Epithelial cell of prostate (primary cell): ENCODE results near the gene ARHGAP26.

Source experiments
- DNase-seq: peaks from one replicate; pipeline ENCODE4 v3.0.0-alpha.2; 2011; ENCODE audit warnings: low read depth, low spot score
- H3K27ac ChIP-seq: fragments of 450-650 bp; 2 replicates; pipeline ENCODE4 v1.5.1; 2017; ENCODE audit warnings: mild to moderate bottlenecking

ARHGAP26 gene

DNA sequence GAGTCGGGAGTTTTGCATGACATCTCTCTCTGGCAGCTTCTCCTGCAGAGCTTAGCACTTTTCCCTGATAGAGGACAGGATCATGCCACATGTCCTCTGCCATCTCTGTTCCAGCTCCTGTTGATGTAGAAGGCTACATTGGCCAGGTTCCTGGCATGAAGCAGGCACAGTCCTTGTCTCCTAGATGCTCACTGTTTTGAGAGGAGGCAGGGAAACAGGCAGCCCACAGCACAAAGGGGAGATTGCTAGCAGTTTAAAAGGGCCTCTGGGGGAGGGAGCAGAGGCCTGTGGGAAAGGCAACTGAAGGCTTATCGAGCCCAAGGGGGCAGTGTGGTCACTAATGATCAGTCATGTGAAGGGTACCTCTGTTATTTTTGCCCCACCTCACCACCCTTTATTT is 10.7 kb downstream of the ARHGAP26 start:
- DNase-seq: no peak
- H3K27ac ChIP-seq: no peak overlapping the region

DNA sequence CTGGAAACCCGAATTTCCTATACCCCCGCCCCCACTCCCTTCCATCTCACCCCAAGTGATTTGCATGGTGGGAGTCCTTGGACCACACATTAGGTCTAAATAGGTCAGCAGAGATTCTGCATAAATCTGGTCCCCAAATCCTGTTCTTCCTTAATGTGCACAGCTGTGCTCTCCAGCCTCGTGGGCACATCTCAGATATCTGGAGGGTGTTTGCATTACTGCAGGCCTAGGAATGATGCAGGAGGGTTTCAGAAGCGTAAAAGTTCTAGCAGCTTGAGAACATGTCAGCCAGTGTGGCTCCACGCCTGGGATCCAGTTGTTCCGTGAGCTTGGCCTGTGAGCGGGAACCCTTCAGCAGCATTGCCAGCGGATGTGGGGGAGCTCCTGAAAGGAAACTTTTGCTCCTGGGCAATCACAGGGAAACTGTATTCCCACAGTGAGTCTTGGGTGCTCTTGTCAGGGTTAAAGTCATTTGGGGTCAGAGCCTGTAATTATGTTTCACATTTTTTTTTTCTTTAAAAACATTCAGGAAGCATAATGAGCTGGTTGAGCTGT is 12.9 kb downstream of the ARHGAP26 start:
- no peak for DNase-seq
- H3K27ac ChIP-seq: no peak overlapping the region

DNA sequence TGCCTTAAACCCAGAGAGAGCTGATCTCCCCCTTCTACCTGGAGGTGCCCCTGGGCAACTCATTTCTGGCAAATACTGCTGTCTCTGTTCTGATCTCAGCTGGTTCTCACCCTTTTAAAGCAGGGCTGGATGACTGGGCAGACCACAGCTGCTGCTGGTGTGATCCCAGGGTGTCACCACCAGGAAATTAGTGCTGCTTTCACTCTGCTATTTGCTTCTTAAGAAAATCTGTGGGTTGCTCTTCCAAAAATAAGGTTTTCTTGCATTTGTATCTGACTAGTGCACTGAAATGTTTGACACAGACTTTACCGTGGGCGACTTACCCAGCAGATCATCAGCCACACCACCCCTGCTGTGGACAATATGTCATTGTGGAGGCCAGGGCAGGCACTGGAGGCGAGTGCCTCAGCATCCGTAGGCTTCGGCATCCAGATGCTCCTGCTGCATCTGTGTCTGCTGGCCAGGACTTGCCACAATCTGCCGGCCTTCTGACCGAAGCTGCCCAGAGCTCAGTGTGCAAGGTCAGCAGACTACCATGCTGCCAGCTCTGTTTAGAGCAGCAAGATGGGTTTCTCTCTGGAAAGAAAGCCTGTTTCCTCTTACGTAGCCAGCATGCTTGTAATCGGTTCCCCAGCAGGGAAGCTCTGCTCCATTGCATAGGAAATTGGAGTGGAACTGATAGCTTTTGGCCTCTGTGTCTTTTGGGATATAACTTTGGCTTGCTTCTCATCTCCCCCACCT is 13.6 kb downstream of the ARHGAP26 start:
- no peak for DNase-seq
- H3K27ac ChIP-seq: no peak overlapping the region

DNA sequence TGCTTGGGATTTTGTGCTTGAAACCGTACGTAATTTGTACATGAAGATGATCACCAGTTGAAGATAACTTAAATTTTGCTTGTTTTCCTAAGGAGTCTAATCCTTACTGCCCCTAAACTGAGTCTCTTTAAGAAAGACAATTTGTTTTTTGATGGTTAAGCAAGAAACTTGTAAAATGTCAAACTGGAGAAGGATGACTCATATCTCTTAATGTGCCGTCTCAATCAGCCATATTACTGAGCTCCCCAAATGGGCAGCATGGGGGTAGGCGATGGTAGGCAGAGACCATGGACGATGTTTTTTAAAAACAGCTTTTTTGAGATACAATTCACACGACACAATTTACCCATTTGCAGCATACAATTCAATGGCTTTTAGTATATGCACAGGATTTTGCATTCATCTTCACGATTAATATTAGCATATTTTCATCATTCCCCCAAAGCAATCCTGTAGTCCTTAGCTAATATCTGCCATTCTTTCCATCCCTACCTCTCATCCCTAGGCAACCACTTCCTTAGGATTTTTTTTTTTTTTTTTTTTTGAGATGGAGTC is 14.3 kb downstream of the ARHGAP26 start:
- DNase-seq: no peak
- H3K27ac ChIP-seq: no peak overlapping the region

DNA sequence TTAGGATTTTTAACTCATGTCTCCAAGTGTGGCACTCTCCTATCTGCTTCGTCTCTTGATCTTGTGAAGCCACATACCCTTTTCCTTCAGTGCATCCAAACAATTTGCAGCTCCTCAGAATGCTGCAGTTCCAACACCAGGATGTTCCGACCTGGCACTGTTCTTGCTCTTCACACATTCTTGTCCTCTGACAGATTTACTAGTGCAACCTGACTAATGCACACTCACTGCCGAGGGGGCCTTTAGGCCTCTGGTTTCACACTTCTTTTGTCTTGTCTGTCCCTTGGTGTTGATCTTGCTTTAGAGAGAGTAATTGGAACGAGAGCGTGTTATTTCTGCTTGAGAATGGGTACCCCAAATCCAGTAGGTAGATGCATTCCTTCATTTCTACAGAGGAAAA is 15.0 kb downstream of the ARHGAP26 start:
- H3K27ac ChIP-seq: no peak overlapping the region
- DNase-seq: no peak

DNA sequence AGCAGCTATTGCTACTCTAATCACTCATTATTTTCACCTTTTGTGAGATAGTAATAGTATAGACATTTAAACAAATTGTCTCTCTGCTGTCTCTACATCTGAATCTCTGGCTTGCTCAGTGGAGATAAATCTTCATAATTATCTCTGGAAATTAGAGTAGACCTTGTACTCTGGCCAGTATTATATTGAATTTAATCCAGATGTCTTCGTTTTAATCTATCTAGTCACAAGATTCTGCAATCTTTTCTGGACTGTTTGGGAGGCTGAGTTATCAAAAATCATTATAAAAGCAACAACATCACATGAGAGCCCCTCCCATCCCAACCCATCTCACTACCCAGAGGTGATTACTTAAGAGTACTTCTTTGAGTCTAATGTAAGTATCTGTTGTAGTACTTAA is 19.0 kb downstream of the ARHGAP26 start:
- DNase-seq: no peak
- no peak overlapping the region for H3K27ac ChIP-seq

DNA sequence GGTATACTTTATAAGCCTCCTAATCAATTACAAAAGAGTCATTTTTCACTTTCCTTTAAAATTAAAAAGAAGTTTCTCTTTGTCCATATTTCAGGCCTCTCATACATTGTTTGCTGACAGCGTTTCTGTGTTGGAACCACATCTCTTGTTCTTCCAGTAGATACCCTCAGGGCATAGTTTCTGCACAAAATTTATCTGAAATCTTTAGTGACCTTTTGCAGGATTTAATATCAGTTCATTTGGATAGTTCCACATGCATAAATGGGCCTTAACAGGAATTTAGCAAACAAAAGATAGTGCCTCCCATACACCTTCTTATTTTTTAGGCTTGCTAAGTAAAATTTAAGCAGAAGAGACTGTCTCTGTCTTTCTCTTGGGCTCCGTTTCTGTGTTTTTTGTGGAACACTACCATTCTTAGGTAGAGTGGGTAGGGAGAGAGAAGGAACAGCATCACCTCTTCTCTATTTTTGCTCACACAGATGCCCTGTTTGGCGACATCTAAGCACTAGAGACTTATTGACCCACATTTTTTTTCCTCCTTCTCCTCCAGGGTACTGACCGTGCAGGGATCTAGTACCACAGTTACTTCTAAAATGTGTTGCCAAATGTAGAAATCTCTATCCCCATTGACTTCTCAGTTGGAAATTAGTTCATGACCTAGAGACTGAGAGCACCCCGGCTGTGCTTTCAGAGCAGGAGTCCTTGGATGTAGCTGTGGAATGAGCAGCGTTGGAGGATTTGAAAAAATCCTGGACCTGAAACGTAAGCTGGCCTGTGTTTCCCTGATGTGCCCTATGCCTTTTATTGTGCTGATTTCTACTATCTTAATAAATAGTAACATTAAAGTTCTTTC is 22.1 kb downstream of the ARHGAP26 start:
- no peak for DNase-seq
- no peak overlapping the region for H3K27ac ChIP-seq

DNA sequence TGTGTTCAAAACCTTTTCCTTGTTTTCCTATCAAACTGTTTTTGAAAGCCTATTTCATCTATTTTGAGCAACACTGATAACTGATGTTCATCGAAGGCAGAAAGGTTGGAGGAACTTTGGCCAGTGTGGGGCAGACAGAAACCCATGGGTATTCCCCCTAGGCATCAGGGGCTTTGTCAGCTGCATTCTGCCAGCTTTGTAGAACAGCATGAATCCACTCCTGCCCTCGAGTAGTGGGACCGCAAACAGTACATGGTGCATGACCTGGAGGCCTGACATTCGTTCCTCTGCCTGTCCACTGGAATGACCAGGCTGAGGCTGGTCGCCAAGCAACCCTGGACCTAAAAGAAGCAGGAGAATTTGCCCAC is 22.7 kb downstream of the ARHGAP26 start:
- DNase-seq: no peak
- no peak overlapping the region for H3K27ac ChIP-seq

DNA sequence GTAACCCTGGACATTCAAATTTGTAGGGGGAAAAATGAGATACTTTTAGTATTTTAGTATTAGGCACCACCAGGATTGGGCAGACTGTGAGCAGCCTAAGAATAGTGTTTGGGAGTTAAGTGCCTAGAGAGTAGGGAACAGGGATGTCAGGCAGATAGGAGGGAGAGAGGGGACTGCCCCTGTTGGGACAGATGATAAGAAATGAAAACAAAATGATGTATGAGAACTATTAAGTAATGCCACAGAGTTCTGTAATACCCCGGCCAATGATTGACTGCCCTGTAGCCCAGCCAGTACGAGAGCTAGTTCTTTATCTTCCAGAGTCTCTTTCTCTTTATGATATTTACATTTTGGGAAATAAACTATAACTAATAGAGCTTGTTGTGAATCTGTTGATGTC is 24.4 kb downstream of the ARHGAP26 start:
- DNase-seq: no peak
- no peak overlapping the region for H3K27ac ChIP-seq

DNA sequence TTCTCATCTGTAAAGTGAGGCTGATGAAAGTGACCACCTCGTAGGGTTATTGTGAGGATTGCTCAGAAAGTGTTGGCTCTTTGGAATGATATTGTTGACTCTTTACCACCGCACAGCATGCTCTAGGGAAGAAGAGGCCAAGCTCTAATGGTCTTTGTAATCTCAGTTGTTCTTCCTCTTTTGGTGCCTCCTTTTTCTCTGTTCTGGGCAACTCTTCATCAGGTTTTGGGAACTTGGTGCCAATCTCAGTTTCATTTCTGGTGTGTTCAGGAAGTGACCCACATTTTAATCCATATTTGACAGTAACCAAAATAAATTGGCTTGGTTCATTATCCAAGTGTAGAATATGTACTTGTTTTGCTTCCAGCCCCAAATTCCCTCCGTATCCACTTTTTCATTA is 25.1 kb downstream of the ARHGAP26 start:
- DNase-seq: no peak
- H3K27ac ChIP-seq: no peak overlapping the region

DNA sequence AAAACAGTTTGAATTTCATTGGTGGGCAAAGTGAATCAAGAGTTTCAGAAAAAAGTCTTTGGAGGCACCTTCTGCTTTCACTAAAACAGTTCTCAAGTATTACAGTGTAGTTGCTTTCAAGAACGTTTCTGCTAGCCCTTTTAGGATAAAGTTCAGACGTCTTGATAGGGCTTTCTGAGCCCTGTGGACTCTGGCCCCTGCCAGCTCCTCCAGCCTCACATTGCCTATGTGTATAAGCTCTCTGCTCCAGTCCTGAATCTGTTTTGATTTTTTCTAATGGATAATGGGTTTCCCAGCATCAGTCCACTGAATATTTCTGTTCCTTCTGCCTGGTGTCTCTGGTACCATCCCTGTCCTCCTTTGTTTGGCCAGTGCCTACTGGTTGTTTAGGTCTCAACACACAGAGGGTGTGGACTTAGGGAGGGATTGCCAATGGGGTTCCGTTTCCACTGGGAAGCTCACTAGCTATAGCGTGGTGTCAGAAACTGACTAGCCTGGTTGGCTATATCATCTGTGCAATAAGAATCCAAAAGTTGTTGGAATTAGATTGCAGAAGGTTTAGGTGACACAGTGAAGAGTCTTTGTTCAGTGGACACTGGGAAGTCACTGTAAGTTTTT is 26.4 kb downstream of the ARHGAP26 start:
- no peak for DNase-seq
- H3K27ac ChIP-seq: no peak overlapping the region

DNA sequence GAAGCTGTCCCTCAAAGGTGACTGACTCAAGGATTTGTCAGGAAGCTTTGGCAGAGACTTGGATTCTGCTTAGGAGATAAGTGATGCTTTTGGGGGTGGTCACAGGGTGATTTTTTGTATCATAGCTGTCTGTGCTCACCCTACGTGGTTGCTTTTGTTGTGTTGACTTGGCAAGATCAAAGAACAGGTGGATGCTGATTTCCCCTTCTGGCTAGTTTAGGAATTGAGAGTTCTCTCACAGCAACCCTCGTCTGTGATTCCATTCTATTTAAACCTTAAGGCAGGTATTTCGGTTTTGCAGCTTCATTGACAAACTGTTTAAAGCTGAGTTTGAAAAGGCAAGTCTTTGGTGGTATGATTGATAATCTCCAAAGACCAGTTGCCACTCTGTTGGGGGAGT is 27.2 kb downstream of the ARHGAP26 start:
- no peak for DNase-seq
- no peak overlapping the region for H3K27ac ChIP-seq

DNA sequence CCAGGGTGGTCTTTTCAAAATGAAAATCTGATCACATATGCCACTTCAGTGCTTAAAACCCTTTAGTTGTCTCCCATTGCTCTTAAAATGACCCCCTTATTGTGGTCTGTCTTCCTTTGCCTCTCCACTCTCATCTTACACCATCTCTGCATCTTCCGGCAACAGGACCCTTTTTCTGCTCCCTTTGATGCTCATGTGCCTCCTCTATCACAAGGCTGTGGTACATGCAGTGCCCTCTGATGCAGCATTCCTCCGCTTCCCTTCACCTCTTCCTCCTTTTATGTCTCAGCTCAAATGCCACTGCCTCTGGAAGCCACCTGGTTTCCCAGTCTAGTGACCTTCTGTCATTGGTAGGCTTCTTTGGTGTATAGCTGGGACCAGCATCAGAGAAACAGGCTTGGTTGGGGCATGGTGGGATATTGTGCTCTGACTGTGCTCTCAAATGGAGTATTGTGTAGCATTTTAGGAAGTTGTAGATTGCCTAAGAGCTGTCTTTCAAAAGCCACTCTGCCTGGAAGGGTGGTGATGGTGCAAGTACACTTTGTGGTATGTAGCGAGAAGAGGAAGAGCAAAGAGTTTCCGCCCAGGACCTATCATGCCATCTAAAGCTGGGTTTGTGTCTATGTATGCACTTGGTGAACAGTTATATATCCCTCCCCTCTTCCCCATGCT is 28.1 kb downstream of the ARHGAP26 start:
- no peak overlapping the region for H3K27ac ChIP-seq

DNA sequence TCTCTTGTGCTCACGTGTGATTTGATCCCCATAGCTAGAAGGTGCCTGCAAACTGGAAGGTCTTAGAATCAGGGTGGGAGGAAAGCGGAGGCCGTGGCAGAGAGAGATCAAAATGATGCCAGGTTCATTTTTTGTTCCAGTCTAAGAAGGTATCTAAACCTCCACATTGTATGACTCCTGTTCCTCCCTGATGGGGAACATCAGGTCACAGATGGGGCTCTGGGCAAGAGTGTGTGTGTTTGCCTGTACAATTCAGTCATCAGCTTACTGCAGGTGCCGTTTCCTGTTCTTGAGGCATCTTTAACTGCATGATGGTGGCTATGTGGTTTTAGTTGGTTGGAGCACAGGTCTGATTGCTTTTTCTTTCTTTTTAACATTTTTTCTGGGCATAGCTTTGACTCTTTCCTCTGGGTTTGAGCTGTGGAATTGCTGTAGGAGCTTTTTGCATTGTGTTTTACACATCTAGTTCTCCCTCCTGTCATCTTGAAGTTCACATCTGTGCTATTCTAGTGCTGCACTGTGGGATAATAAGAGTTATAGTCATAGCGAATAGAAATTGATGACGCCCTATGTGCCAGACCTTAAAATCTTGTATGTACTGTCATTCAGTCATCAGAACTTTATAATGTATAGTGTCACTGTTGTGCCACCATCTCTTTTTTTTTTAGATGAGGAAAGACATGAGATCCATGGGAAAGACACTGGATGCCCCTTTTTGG is 30.8 kb downstream of the ARHGAP26 start:
- no peak overlapping the region for H3K27ac ChIP-seq

More for the DNA sequence above, 28.1 kb downstream of the ARHGAP26 start:
- no peak for DNase-seq

DNA sequence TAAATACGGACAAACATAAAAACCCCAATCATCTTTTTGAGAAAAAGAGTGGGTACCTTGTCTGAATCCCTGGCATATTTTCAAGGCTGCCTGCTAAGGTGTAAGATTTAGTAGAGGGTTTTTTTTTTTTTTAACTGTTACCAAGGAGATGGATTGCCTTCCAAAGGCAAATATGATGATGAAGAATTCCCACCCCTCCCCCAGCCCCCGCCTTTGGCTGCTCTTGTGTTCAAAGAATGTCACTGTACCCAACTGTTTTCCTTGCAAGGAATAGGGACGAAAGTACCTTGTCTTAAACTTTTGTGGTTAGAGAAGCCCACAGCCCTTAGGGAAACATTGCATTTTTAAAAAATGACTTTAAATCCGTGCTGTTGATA is 31.3 kb downstream of the ARHGAP26 start:
- no peak for DNase-seq
- no peak overlapping the region for H3K27ac ChIP-seq

More for the DNA sequence above, 30.8 kb downstream of the ARHGAP26 start:
- no peak for DNase-seq

DNA sequence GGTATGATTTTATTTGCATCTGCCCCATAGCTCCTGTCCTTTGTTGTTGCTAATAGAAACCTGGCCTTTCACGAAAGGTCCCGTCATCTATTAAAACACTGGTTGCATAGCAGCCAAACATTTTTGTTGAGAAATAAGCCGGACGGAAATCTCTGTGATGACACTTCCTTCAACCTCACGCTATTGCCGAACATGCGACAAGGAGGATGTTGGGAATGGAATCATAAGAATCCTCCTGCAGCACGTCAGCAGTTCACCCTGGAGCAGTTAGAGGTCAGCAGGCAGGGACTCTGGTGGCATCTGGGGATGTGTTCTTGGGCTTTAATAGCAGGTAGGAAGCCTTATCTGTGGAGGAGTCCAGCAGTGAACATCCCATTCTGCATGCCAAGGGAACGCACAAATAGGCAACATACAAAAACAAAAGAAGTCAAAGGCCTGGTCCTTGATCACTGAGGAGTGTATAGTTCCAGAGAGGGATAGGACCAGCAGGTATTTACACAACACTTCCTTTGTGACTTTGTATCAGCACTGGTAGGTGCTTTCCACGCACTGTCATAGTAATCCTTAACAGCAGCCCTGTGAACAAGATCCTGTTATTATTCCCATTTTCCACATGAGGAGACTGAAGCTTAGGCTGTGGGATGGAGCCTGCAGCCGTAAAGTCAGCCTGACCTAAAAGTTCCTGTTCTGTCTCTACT is 33.4 kb downstream of the ARHGAP26 start:
- no peak for DNase-seq
- H3K27ac ChIP-seq: no peak overlapping the region

DNA sequence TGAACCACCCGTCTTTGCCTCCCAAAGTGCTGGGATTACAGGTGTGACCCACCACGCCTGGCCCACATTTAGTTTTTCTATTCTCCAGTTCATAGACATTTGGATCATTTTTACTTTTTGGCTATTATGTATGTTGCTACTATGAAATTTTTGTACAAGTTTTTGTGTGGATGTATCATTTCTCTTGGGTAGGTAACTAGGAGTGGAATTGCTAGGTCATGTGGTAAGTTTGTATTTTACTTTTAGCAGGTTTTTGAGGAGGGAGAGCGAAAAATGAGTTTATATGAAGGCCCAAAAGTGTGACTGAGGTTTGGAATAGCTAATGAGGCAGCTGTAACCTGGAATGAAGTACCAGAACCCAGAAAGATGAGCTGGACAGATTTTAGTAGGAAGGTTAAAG is 35.2 kb downstream of the ARHGAP26 start:
- DNase-seq: no peak
- no peak overlapping the region for H3K27ac ChIP-seq

DNA sequence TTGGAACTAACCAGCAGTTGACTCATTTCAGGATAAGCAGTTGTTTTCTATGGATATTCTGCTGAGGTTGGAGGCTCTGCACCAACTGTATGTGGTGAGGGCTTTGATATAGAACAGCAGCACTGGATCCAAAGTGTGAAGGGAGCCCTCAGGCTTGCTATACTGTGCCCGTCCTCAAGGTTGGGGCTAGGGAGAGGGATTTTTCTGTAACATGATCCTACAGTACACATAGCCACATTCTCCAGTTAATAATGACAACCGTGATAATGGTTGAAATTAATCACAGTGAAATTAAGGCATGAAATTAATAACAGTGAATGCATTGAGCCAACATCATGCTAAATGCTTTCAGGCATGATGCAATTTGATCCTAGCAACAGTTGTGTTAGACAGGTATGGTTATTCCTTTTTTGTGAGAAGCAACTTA is 36.7 kb downstream of the ARHGAP26 start:
- DNase-seq: no peak
- no peak overlapping the region for H3K27ac ChIP-seq

DNA sequence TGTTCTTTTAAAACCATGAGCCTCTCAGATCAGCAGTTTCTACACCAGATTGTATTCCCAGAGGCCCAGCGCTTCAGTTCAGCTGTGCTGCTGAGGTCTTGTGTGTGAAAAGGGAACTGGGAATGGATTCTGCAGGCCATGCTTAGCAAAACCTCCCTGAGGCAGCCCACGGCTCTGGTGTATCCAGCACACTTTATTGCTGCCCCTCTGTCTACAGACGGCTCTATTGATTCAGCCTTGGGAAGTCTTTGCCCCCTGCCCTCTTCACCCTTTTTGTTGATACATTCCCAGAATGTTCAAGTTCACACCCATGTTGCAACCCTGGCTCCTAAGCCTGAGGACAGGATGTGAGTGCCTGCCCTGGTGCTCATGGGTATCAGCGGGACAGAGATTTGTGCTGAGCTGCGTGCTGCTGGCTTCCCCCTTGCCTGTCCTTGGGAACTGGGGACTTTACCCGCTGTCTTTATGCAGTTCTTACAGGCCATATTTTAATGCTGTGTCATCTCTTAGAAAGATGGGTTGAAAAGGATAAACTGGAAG is 37.3 kb downstream of the ARHGAP26 start:
- no peak overlapping the region for H3K27ac ChIP-seq
- DNase-seq: no peak
